ENCODE measurements around the gene TP63. TPM values are rescaled to one million over a fixed set of nuclear protein-coding genes. Genes with fewer than 3 reads are reported as not detected.

TP63 gene
- total RNA-seq, 1 donor from 2014 or later = 1.1 TPM

DNA sequence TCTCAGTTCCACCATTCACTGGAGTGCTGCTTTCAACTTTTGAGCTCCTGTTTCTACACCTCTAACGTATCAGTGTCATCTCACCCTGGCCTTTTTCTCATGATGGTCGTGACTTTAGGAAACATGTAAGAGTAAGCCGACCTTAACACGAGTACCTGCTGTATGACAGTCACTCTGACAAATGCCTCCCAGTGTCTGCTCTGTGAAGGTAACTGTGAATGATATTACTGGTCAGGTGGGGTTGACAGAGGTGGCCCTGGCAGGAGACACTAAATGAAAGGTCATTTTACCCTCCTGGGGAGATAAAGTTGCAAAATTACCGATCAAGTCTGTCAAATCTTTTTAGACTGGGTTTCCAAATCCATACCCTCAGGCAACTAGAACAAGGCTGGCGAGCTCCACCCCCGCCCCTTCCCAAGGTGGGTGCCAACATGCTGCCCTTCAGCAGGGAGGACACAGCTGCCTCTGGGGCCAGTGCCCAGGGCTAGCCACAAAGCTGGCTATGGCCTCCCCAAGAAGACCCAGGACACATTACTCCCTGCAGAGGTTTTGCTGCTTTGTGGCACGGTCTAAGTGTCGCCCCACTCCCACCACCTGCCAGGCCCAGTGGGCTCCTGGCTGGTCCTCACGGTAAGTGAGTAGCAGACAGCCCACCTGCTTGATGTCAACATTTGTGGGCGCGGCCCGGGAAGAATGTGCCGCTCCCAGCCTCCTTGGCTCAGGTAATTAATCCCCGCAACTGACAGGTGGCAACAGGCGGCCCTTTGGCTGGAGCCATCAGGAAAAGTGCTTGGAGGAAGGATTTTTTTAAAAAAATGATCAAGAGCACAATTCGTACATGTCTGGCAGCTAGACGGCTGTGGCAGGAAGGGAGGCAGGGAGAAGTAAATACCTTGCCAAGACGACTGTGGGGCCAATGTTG lies 211.8 kb downstream of the TP63 start:
- no peak overlapping the region for H2AFZ ChIP-seq (ENCODE audit: low read depth, low read length)
- no peak for FAIRE-seq
- H3K36me3 ChIP-seq (ENCODE audit: insufficient read depth, low read length) = no peaks in the 10 kb centered on the region
- no peak for DNase-seq (ENCODE audit: low read depth)
- no peak overlapping the region for H3K4me3 ChIP-seq (ENCODE audit: insufficient read depth, low read depth, low read length)
- no peak overlapping the region for H3K9ac ChIP-seq (ENCODE audit: low read length)
- H3K4me1 Mint-ChIP-seq (ENCODE audit: low read depth, unreplicated experiment) = peaks cover 24% of the 10 kb centered on the region
- H3K4me3 Mint-ChIP-seq (ENCODE audit: unreplicated experiment) = no peak overlapping the region
- H3K79me2 ChIP-seq (ENCODE audit: insufficient read depth, low read length) = no peaks in the 10 kb centered on the region
- no peaks in the 10 kb centered on the region for H3K4me1 ChIP-seq (ENCODE audit: insufficient read depth, low read length)
- no peaks in the 10 kb centered on the region for H3K27me3 ChIP-seq (ENCODE audit: insufficient read depth, low read length)
- H3K9me3 Mint-ChIP-seq (ENCODE audit: unreplicated experiment) = peaks cover 2% of the 10 kb centered on the region
- H3K4me2 ChIP-seq (ENCODE audit: low read length) = no peak overlapping the region
- peaks cover 2% of the 10 kb centered on the region for H3K36me3 Mint-ChIP-seq (ENCODE audit: low read depth, unreplicated experiment)
- no peak for TF ChIP-seq EZH2 (IDR thresholded peaks at IDR 0.05; ENCODE audit: insufficient read depth, low read length)
- TF ChIP-seq, protein P1, sequence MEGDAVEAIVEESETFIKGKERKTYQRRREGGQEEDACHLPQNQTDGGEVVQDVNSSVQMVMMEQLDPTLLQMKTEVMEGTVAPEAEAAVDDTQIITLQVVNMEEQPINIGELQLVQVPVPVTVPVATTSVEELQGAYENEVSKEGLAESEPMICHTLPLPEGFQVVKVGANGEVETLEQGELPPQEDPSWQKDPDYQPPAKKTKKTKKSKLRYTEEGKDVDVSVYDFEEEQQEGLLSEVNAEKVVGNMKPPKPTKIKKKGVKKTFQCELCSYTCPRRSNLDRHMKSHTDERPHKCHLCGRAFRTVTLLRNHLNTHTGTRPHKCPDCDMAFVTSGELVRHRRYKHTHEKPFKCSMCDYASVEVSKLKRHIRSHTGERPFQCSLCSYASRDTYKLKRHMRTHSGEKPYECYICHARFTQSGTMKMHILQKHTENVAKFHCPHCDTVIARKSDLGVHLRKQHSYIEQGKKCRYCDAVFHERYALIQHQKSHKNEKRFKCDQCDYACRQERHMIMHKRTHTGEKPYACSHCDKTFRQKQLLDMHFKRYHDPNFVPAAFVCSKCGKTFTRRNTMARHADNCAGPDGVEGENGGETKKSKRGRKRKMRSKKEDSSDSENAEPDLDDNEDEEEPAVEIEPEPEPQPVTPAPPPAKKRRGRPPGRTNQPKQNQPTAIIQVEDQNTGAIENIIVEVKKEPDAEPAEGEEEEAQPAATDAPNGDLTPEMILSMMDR (IDR thresholded peaks at IDR 0.05; ENCODE audit: insufficient read depth, low read depth, low read length) = no peak
- no peaks in the 10 kb centered on the region for H3K27me3 Mint-ChIP-seq (ENCODE audit: low read depth, unreplicated experiment)
- H3K9me3 ChIP-seq (ENCODE audit: insufficient read depth, low read depth, low read length) = no peaks in the 10 kb centered on the region
- no peak overlapping the region for H3K27ac ChIP-seq (ENCODE audit: low read depth, low read length)
- H4K20me1 ChIP-seq (ENCODE audit: insufficient read depth, low read length) = no peaks in the 10 kb centered on the region
- peak overlapping the region; percentile 95 for H3K27ac Mint-ChIP-seq (ENCODE audit: unreplicated experiment)

DNA sequence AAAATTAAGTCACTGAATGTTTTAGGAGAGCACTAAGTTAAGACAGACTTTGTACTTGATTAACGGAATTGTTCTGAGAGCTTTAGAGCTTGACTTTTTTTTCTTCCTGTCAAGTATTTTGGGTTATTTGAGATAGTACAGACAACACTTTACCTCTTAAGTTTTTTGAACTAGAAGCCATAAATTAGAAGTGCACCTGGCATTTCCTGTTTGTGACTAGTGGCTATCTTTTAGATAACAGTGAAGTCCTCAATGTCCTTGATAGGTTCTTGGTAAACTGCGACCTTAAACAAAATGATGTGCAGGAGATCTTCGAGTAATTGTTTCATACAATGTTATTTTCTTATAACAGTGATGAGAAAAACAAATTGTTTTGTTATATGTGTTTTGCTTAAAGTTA lies 213.9 kb downstream of the TP63 start:
- TF ChIP-seq, protein P1 (IDR thresholded peaks at IDR 0.05; ENCODE audit: insufficient read depth, low read depth, low read length) = no peak
- TF ChIP-seq EZH2 (IDR thresholded peaks at IDR 0.05; ENCODE audit: insufficient read depth, low read length) = no peak
- Mint-ChIP-seq H3K27me3 (ENCODE audit: low read depth, unreplicated experiment) (no peaks in the 10 kb centered on the region), H3K9me3 (ENCODE audit: unreplicated experiment) (peaks cover 2% of the 10 kb centered on the region), H3K36me3 (ENCODE audit: low read depth, unreplicated experiment) (peaks cover 2% of the 10 kb centered on the region), H3K27ac (ENCODE audit: unreplicated experiment) (no peak overlapping the region), H3K4me3 (ENCODE audit: unreplicated experiment) (no peak overlapping the region), H3K4me1 (ENCODE audit: low read depth, unreplicated experiment) (peaks cover 19% of the 10 kb centered on the region)
- Histone ChIP-seq H4K20me1 (ENCODE audit: insufficient read depth, low read length) (no peaks in the 10 kb centered on the region), H3K4me2 (ENCODE audit: low read length) (no peak overlapping the region), H3K36me3 (ENCODE audit: insufficient read depth, low read length) (no peaks in the 10 kb centered on the region), H3K79me2 (ENCODE audit: insufficient read depth, low read length) (no peaks in the 10 kb centered on the region), H3K9me3 (ENCODE audit: insufficient read depth, low read depth, low read length) (no peaks in the 10 kb centered on the region), H3K4me3 (ENCODE audit: insufficient read depth, low read depth, low read length) (no peak overlapping the region), H3K27me3 (ENCODE audit: insufficient read depth, low read length) (no peaks in the 10 kb centered on the region), H2AFZ (ENCODE audit: low read depth, low read length) (no peak overlapping the region), H3K27ac (ENCODE audit: low read depth, low read length) (no peak overlapping the region), H3K9ac (ENCODE audit: low read length) (no peak overlapping the region), H3K4me1 (ENCODE audit: insufficient read depth, low read length) (peaks cover 5% of the 10 kb centered on the region)
- FAIRE-seq (no peak), DNase-seq (ENCODE audit: low read depth) (no peak)

Measured in astrocyte (in vitro differentiated cells and primary cell).